Endodermal cell (in vitro differentiated cells): ENCODE data around the gene ERBB4. TPM values are rescaled to one million over a fixed set of nuclear protein-coding genes. Genes with fewer than 3 reads are reported as not detected.

Source experiments
- DNase-seq: peaks from one replicate; pipeline ENCODE4 v3.0.0-alpha.2; 2017
- H3K27ac ChIP-seq: 2 replicates; pipeline ENCODE4 v1.5.1; 2013; ENCODE audit warnings: mild to moderate bottlenecking, low read depth, low read length, moderate library complexity
- H3K27me3 ChIP-seq: 2 replicates; pipeline ENCODE4 v1.6.1; 2013; ENCODE audit warnings: mild to moderate bottlenecking, low read length, moderate library complexity; ENCODE audit not compliant: insufficient read depth, control insufficient read depth, poor library complexity, severe bottlenecking
- H3K36me3 ChIP-seq: 2 replicates; pipeline ENCODE4 v1.7.0; 2013; ENCODE audit warnings: mild to moderate bottlenecking, low read length, moderate library complexity; ENCODE audit not compliant: control insufficient read depth, insufficient read depth
- H3K4me1 ChIP-seq: one replicate; pipeline ENCODE4 v1.7.0; 2013; ENCODE audit warnings: low read length; ENCODE audit not compliant: control insufficient read depth, insufficient read depth
- H3K4me3 ChIP-seq: 2 replicates; pipeline ENCODE4 v1.5.1; 2013; ENCODE audit warnings: mild to moderate bottlenecking, low read length, moderate library complexity
- H3K9ac ChIP-seq: 2 replicates; pipeline ENCODE4 v1.6.1; 2013; ENCODE audit warnings: mild to moderate bottlenecking, low read length, moderate library complexity; ENCODE audit not compliant: poor library complexity, severe bottlenecking; ENCODE audit errors: extremely low read depth
- H3K9me3 ChIP-seq: 2 replicates; pipeline ENCODE4 v1.6.1; 2013; ENCODE audit warnings: mild to moderate bottlenecking, low read length, moderate library complexity; ENCODE audit not compliant: control insufficient read depth
- H3K27ac Mint-ChIP-seq: 2 replicates; pipeline ENCODE4 v1.8.0; 2020; ENCODE audit warnings: mixed read lengths
- H3K27me3 Mint-ChIP-seq: 2 replicates; pipeline ENCODE4 v1.8.0; 2021; ENCODE audit warnings: mild to moderate bottlenecking, mixed read lengths; ENCODE audit not compliant: insufficient read depth
- H3K36me3 Mint-ChIP-seq: 2 replicates; pipeline ENCODE4 v1.8.0; 2020; ENCODE audit warnings: low read depth, mixed read lengths
- H3K4me1 Mint-ChIP-seq: 2 replicates; pipeline ENCODE4 v1.8.0; 2020; ENCODE audit warnings: mixed read lengths
- H3K4me3 Mint-ChIP-seq: 2 replicates; pipeline ENCODE4 v1.8.0; 2020; ENCODE audit warnings: mild to moderate bottlenecking, moderate library complexity, mixed read lengths
- H3K9me3 Mint-ChIP-seq: 2 replicates; pipeline ENCODE4 v1.8.0; 2020; ENCODE audit warnings: mild to moderate bottlenecking, mixed read lengths
- WGBS, 2 experiments: methylation state at CpG; one replicate each; pipeline versions ENCODE4 v1.1.5 to v1.1.7; 2013; ENCODE audit warnings: missing lambda C conversion rate in 2 of 2, mixed read lengths in 1 of 2; ENCODE audit not compliant: insufficient coverage in 1 of 2, insufficient read length in 1 of 2; 5-methylcytosine and 5-hydroxymethylcytosine counted together
- total RNA-seq, 2 donors: library from RNA; stranded (reverse); fragmentation: NEBNext Ultra II Directional in 1 of 2; extraction: Animal tissue kit (Norgen Biotek cat#: 25700) in 1 of 2; gene quantifications; 2 replicates in 1 of 2; 3 replicates in 1 of 2; pipeline ENCODE4 v1.2.1, GENCODE V29; 2021
- TF ChIP-seq, protein P1 (sequence below): fragments of 200-600 bp; sonication (generic); conservative IDR thresholded peaks from 2 replicates; pipeline ENCODE4 v1.5.0; 2021; ENCODE audit warnings: antibody characterized with exemption, mild to moderate bottlenecking

The ERBB4 gene
- total RNA-seq, 2 donors from 2014 or later, result 154 to 158 TPM

DNA sequence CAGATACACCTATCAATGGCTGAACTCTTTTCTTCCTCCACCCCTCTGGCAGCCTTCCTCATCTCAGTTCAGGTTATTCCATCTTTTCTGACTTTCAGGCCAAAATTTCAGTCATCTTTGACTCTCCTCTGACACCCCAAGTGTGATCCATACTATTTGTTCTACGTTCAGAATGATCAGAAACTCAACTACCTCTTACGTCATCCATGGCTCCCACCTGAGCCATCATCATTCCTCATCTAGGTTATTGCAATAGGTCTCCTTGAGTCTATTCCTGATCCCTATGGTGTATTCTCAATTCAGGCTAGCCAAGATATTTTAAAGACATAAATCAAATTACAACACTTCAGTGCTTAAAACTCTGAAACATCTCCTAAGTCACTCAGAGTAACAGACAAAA is 589.7 kb downstream of the ERBB4 start:
- no peak overlapping the region for H3K9ac ChIP-seq
- Mint-ChIP-seq H3K27me3 (no peaks in the 10 kb centered on the region), H3K27ac (no peak overlapping the region), H3K4me1 (no peaks in the 10 kb centered on the region), H3K36me3 (no peaks in the 10 kb centered on the region), H3K9me3 (peaks cover 3% of the 10 kb centered on the region), H3K4me3 (no peak overlapping the region)
- WGBS, 2 experiments, result 86 to 94% methylated on average over 2 of the region's 2 CpGs
- no peak overlapping the region for H3K4me3 ChIP-seq
- H3K9me3 ChIP-seq, result no peaks in the 10 kb centered on the region
- no peak overlapping the region for H3K27ac ChIP-seq
- TF ChIP-seq, protein P1, sequence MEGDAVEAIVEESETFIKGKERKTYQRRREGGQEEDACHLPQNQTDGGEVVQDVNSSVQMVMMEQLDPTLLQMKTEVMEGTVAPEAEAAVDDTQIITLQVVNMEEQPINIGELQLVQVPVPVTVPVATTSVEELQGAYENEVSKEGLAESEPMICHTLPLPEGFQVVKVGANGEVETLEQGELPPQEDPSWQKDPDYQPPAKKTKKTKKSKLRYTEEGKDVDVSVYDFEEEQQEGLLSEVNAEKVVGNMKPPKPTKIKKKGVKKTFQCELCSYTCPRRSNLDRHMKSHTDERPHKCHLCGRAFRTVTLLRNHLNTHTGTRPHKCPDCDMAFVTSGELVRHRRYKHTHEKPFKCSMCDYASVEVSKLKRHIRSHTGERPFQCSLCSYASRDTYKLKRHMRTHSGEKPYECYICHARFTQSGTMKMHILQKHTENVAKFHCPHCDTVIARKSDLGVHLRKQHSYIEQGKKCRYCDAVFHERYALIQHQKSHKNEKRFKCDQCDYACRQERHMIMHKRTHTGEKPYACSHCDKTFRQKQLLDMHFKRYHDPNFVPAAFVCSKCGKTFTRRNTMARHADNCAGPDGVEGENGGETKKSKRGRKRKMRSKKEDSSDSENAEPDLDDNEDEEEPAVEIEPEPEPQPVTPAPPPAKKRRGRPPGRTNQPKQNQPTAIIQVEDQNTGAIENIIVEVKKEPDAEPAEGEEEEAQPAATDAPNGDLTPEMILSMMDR, result no peak
- no peaks in the 10 kb centered on the region for H3K27me3 ChIP-seq
- no peak for DNase-seq
- no peaks in the 10 kb centered on the region for H3K4me1 ChIP-seq
- no peaks in the 10 kb centered on the region for H3K36me3 ChIP-seq

DNA sequence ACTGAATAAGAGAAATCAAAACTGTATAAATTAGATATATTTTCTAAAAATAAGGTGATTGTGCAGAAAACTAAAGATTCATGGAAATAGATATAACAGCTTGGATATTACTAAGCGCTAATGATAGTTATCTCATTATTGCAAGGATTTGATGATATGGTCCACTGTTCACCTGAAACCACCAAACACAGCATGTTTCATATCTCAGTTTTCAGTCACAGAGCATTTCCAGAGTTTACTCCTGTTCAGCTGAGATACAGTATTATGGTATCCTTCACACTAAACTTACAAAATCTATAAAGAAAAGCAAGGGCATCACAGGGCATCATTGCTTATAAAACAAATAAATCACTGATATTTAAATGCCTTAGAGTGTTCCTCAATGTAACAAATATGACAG is 591.6 kb downstream of the ERBB4 start:
- Histone ChIP-seq H3K9ac (no peak overlapping the region), H3K36me3 (no peaks in the 10 kb centered on the region), H3K27ac (no peak overlapping the region), H3K27me3 (no peaks in the 10 kb centered on the region), H3K4me3 (no peak overlapping the region), H3K9me3 (no peaks in the 10 kb centered on the region), H3K4me1 (no peaks in the 10 kb centered on the region)
- Mint-ChIP-seq H3K4me3 (no peak overlapping the region), H3K27ac (no peak overlapping the region), H3K4me1 (no peaks in the 10 kb centered on the region), H3K9me3 (peaks cover 3% of the 10 kb centered on the region), H3K36me3 (no peaks in the 10 kb centered on the region), H3K27me3 (no peaks in the 10 kb centered on the region)
- no peak for DNase-seq
- WGBS, 2 experiments, result 78% methylated on average over 1 of the region's 1 CpG; no CpG with 5 or more reads in 1 of the 2 experiments
- TF ChIP-seq, protein P1, result no peak

DNA sequence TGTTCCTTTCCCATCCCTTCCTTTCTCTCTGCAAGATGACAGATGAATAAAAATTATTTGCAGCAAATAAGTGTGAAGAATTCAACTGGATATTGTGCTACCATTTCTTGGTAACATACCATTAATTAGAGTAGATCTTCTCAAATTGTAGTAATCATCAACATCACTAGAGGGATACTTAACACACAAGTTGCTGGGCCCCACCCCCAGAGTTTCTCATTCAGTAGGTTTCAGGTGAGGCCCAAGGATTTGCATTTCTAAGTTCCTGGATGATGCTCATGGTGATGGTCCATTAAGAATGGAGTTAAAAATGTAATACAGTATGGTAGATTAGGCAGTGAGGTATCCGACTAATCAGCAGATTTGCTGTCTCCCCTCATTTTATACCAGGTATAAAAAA is 594.0 kb downstream of the ERBB4 start:
- no peak overlapping the region for H3K27ac ChIP-seq
- no peak overlapping the region for H3K4me3 ChIP-seq
- no peaks in the 10 kb centered on the region for H3K9me3 ChIP-seq
- Mint-ChIP-seq H3K27ac (no peak overlapping the region), H3K4me3 (no peak overlapping the region), H3K27me3 (no peaks in the 10 kb centered on the region), H3K4me1 (no peaks in the 10 kb centered on the region), H3K36me3 (no peaks in the 10 kb centered on the region), H3K9me3 (no peaks in the 10 kb centered on the region)
- WGBS, 2 experiments, result 63% methylated on average over 1 of the region's 1 CpG; no CpG with 5 or more reads in 1 of the 2 experiments
- H3K9ac ChIP-seq, result no peak overlapping the region
- no peaks in the 10 kb centered on the region for H3K4me1 ChIP-seq
- peak; percentile 61 for DNase-seq
- TF ChIP-seq, protein P1, result peak; percentile 57
- H3K27me3 ChIP-seq, result no peaks in the 10 kb centered on the region
- no peaks in the 10 kb centered on the region for H3K36me3 ChIP-seq
